Activated naive CD8-positive, alpha-beta T cell treated with anti-CD3 and anti-CD28 coated beads, Interleukin-2, amount 50 U/mL, for 24 hours (primary cell): ENCODE measurements around the gene SLC7A5.
A peak's percentile ranks its signal among the peaks of the same experiment; 100 is the strongest.
"Not testable (repeated sequence)": the region's sequence is repeated elsewhere in the genome, so short reads cannot be mapped to it uniquely, and the experiment has no call there.

Source experiments
- ATAC-seq: fragments of 150-1000 bp; cut with Tn5 transposase; one replicate; pipeline ENCODE4 v1.10.0; 2021
- DNase-seq: peaks from one replicate; pipeline ENCODE4 v3.0.0; 2021
- H3K27ac Mint-ChIP-seq: one replicate; pipeline ENCODE4 v1.8.0; 2021; ENCODE audit warnings: mild to moderate bottlenecking, mixed read lengths
- H3K27me3 Mint-ChIP-seq: one replicate; pipeline ENCODE4 v1.8.0; 2021; ENCODE audit warnings: mixed read lengths
- H3K36me3 Mint-ChIP-seq: one replicate; pipeline ENCODE4 v1.8.0; 2021; ENCODE audit warnings: low read depth, mixed read lengths
- H3K4me1 Mint-ChIP-seq: one replicate; pipeline ENCODE4 v1.8.0; 2021; ENCODE audit warnings: mixed read lengths
- H3K4me3 Mint-ChIP-seq: one replicate; pipeline ENCODE4 v1.8.0; 2021; ENCODE audit warnings: mild to moderate bottlenecking, moderate library complexity, mixed read lengths
- H3K9me3 Mint-ChIP-seq: one replicate; pipeline ENCODE4 v1.8.0; 2021; ENCODE audit warnings: mixed read lengths

Gene SLC7A5

DNA sequence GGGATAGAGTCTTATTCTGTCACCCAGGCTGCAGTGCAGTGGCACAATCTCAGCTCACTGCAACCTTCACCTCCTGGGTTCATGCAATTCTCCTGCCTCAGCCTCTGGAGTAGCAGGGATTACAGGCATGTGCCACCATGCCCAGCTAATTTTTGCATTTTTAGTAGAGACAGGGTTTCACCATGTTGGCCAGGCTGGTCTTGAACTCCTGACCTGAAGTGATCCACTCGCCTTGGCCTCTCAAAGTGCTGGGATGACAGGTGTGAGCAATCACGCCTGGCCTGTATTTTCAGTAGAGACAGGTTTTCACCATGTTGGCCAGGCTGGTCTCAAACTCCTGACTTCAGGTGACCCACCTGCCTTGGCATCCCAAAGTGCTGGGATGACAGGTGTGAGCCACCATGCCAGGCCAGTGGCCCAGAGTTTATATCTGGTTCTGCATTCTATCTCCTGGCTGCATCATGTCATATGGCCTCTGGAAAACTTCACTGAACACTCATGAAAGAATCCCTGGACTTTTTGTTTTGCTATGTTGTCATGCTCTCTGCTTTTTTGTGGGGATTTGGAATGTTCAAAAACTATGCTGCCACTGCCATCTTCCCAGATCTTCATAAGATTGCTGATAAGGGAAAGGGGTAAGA lies 81.7 kb downstream of the SLC7A5 start:
- H3K36me3 Mint-ChIP-seq, H3K27me3 Mint-ChIP-seq, DNase-seq, H3K27ac Mint-ChIP-seq, H3K4me3 Mint-ChIP-seq, ATAC-seq, H3K9me3 Mint-ChIP-seq, H3K4me1 Mint-ChIP-seq: not testable (repeated sequence)

DNA sequence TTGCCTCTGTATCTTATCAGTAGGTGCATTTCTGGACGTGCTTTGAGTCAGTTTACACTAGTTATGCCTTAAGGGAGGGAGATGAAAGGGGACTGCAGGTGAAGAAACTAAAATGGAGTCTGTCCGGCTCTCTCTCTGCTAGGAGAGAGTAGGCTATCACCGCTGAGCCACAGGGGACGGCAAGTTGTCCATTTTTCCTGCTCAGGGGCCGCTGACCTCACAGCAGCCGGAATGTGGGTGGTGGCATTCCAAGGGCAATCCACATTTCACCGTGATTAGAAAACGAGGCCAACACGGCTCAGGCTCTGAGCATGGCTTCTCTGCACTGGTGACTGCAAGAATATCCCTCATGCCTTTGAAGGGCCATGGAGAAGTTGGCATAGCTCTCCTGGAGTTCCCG lies 84.5 kb downstream of the SLC7A5 start:
- Mint-ChIP-seq H3K27ac (no peak overlapping the region), H3K4me3 (no peak overlapping the region)

DNA sequence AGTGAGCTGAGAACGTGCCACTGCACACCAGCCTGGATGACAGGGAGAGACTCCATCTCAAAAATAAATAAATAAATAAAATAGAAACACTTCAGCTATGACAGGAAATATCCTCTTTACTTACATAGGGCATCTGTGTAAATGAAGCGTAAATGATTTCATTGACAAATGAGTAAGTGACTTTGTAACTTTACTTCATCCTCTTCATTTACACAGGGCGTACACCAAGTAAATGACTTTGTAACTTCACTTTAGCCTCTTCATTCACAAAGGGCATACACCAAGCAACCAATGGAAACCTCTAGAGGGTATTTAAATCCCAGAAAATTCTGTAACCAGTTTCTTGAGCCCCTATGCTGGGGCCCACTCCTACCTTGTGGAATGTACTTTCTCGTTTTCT lies 87.3 kb downstream of the SLC7A5 start:
- H3K36me3 Mint-ChIP-seq: no peaks in the 10 kb centered on the region
- no peak overlapping the region for H3K27ac Mint-ChIP-seq
- no peaks in the 10 kb centered on the region for H3K9me3 Mint-ChIP-seq
- H3K4me1 Mint-ChIP-seq: peaks cover 49% of the 10 kb centered on the region
- no peak overlapping the region for H3K4me3 Mint-ChIP-seq
- no peaks in the 10 kb centered on the region for H3K27me3 Mint-ChIP-seq
- ATAC-seq (no peak), DNase-seq (no peak)

More for the DNA sequence above, 84.5 kb downstream of the SLC7A5 start:
- Mint-ChIP-seq H3K27me3 (no peaks in the 10 kb centered on the region), H3K4me1 (peaks cover 22% of the 10 kb centered on the region), H3K9me3 (no peaks in the 10 kb centered on the region), H3K36me3 (no peaks in the 10 kb centered on the region)
- ATAC-seq (no peak), DNase-seq (no peak)

DNA sequence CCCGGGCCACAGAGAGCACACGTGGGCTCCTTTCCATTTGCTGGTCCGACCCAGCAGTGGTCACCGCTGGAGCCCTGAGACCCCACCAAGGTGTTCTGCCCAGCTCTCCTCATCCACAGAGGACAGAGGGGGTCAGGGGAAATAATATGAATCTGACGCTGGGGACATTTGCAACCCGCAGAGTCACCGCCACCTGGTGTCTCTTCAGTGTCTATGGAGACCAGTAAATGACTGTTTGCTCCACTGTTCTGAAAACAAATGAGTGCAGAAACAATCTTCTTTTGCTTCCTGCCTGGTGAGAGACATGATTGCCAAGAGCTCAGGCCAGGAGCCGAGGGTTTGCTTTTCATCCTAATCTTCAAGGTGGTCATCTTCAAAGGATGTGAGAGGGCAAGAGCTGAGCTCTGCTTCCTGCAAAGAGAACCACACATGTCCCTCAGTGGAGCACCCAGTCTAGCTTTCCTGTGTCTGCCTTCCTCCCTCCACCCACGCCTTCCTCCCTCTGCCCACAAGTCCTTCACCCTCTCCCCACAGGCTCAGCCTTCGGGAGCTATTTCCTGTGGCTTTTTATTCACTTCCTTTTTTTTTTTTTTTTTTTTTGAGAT lies 88.8 kb downstream of the SLC7A5 start:
- ATAC-seq (peak; percentile 5), DNase-seq (peak; percentile 77)
- peak overlapping the region; percentile 98 for H3K27ac Mint-ChIP-seq
- peaks cover 56% of the 10 kb centered on the region for H3K4me1 Mint-ChIP-seq
- H3K36me3 Mint-ChIP-seq: no peaks in the 10 kb centered on the region
- H3K9me3 Mint-ChIP-seq: no peaks in the 10 kb centered on the region
- H3K27me3 Mint-ChIP-seq: no peaks in the 10 kb centered on the region
- peak overlapping the region; percentile 73 for H3K4me3 Mint-ChIP-seq
